GM12875 (cell line): Measurements from ENCODE around the gene PRKAR1B.

Experiments used
- H3K4me3 ChIP-seq: one replicate; pipeline ENCODE4 v1.5.1; 2011; ENCODE audit warnings: low read depth, low read length, control low read depth
- CTCF ChIP-seq: IDR thresholded peaks from 2 replicates; pipeline ENCODE4 v1.5.1; 2011; ENCODE audit warnings: low read depth, mild to moderate bottlenecking, control low read depth, inconsistent platforms, low read length, moderate library complexity, borderline replicate concordance; ENCODE audit not compliant: insufficient read depth

PRKAR1B gene

GRCh38 chr7:563629-564170 lies 163.4 kb downstream of the PRKAR1B start:
- no peak overlapping the region for H3K4me3 ChIP-seq
- TF ChIP-seq CTCF: no peak

DNA sequence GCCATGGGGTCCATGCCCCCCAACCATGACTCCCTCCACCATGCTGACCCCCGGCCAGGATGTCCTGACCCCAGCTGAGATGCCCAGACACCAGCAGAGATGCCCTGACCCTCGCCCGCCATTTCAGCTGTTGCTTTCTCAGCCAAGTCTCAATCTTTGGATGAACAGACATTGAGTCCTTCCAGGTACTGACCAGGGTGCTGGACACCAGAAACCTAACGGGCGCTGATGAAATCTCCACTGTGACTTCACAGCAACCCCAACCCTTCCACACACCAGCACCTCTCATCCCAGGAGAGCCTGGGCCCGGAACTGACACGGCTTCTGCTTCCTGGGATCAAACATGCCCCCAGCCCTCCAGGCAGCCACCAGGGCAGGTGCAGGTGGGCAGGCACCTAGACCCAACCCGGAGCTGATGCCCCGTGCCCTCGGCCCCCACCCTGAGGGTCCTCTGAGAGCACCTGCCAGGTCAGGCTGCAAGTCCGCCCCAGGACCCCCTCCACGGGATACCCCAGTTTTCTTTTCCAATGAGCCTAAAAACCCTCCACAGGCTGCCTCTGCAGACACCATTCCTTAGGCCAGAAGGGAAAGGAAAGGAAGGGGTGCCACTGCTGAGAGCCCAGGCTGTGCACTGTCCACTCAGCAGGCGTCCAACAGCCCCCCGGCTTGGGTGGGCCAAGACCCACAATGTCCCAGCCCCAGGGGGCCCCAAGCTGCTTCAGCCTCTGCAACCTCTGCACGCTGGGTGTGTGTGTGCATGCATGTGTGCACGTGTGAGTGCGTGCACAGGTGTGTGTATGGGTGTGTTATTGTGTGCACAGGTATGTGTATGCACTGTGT lies 164.1 kb downstream of the PRKAR1B start:
- no peak for TF ChIP-seq CTCF
- H3K4me3 ChIP-seq: no peak overlapping the region

- no peak overlapping the region for H3K4me3 ChIP-seq
- TF ChIP-seq CTCF: no peak
Observed at GRCh38 chr7:562374-562675, 164.8 kb downstream of the PRKAR1B start.

DNA sequence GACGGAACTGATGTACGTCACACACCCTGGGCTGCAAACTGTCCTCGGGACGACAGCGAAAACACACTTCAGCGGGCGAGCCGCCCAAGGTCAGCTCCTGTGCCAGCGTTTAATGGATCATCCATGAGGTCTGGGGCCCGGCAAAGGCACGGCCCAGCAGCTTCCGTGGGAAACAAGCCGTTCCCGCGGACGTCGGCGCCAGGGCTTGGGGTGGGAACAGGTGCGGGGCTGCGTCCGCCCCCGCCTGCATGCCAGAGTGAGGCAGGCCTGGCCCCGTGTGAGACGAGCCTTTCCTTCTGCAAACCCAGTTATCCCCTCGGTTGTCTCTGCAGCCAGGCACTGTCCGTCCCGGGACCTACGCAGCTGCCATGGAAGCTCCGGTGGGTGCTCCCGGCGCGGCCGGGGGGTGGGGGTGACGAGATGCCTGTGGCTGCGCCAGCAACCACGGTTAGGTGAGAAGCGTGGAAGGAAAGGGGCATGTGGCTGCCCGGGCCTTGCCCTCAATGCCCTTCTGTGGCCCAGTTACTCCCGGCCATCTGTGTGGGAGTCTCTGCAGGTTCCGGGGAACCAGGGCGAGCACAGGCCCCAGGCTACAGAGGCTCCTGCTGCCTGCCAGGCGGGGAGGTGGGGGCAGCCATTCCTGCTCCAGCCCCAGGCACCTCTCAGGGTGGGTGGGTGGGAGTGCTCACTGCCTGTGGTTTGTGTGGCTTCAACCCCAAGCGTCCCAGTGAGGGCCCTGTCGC lies 165.3 kb downstream of the PRKAR1B start:
- TF ChIP-seq CTCF: no peak
- no peak overlapping the region for H3K4me3 ChIP-seq

GRCh38 chr7:560966-561630 lies 166.0 kb downstream of the PRKAR1B start:
- no peak overlapping the region for H3K4me3 ChIP-seq
- no peak for TF ChIP-seq CTCF

GRCh38 chr7:559396-559705 lies 167.7 kb downstream of the PRKAR1B start:
- no peak overlapping the region for H3K4me3 ChIP-seq
- TF ChIP-seq CTCF: no peak
